ENCODE measurements around the gene KCNJ12.
"Not testable (repeated sequence)": the region's sequence is repeated elsewhere in the genome, so short reads cannot be mapped to it uniquely, and the experiment has no call there.

KCNJ12 gene

DNA sequence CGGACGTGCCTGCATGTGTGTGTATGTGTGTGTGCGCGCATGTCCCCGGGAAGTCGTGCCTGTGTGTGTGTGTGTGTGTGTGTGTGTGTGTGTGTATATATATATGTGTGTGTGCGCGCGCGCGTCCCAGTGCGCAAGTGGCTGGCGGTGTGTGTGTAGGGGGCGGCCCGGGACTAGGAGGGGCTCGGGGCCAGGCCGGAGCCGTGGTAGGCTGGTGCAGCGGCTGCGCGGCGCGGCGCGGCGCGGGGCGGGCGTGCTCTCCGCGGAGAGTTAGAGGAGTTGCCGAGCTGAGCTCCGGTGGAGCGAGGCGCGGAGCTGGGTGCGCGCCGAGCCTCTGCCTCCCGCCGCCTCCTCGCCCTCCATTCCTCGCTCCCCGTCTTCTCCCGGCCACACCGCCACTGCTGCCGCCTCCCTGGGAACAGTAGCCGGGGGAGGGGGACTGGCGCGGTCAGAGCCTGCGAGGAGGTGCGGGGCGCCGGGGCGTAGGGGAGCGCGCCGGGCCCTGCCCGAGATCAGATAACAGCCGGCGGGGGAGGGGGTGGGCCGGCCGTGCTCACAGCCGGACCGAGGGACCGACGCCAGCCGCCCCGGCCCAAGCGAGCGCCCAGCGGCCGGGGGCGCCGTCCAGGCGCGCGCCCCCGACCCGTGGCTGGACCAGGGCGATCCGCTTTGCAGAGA is at the start of gene KCNJ12:
KCNJ12 (plus strand) TSS at position 277 of the 678 bp plus-strand sequence. CDS start 38,986 bp downstream, outside the sequence.
- Mint-ChIP-seq H3K27me3 (peaks cover 13% of the 10 kb centered on the region), H3K4me3 (peak within 1 kb of the TSS; percentile 60), H3K27ac (no peak within 1 kb of the TSS), H3K36me3 (no peaks in the 10 kb centered on the region), H3K9me3 (no peaks in the 10 kb centered on the region), H3K4me1 (peaks cover 10% of the 10 kb centered on the region)

GRCh38 chr17:21327921-21328320 is 48.2 kb upstream of the KCNJ12 start:
- H3K36me3 Mint-ChIP-seq, H3K9me3 Mint-ChIP-seq, H3K27me3 Mint-ChIP-seq, H3K4me1 Mint-ChIP-seq, H3K27ac Mint-ChIP-seq, H3K4me3 Mint-ChIP-seq: not testable (repeated sequence)

DNA sequence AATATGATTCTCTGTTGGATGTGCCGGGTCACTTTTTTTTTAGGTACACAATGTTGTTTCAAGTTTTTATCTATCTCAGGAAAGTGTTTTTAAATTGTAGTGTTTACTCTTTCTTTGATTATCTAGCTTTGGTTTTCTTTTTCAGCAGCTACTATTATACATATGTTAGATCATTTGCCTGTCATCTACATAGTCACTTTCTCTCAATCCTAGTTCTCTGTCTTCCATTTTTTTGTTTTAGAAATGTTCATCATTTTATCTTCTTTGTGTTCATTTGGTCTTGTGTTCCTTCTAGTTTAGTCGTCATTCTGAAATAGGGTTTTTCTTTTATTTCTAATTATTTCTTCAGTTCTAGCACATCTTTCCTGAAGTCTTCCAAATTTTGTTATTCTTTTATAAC is 47.4 kb upstream of the KCNJ12 start:
- not testable (repeated sequence) for H3K4me1 Mint-ChIP-seq, H3K4me3 Mint-ChIP-seq, H3K36me3 Mint-ChIP-seq, H3K27me3 Mint-ChIP-seq, H3K27ac Mint-ChIP-seq, H3K9me3 Mint-ChIP-seq

DNA sequence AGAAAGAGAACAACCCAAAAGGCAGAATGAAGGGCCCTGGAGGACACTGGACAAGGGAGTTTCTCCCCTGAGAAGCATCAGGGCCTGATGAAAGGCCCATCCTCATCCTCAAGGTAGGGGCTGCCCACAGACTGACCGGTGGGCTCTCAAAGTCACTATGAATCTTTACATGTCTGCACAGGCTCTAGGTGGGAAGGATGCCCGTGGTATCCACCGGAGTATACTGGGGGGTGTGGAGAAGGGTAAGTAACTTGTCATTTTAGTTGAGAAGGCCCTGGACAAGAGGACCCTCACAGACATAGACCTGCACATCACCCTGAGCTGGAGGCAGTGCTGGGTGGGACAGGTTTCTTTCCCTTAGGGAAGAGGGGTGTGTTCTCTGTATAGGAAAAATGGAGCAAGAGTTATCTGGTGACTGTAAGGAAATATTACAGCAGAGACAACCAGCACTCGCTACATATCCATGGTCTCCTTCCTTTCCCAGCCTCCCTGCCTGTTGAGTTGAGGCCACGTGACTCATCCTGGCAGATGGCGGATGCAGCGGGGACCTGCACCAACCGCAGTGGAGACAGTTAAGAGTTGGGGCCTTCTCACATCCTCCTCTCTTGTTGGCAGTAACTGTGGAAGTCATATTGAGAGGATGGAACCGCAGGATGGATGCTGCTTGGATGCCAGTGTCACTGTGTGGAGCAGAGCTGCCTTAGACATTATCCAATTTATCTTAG is 45.6 kb upstream of the KCNJ12 start:
- no peak overlapping the region for H3K4me3 Mint-ChIP-seq
- H3K27me3 Mint-ChIP-seq = no peaks in the 10 kb centered on the region
- H3K27ac Mint-ChIP-seq = no peak overlapping the region
- peaks cover 4% of the 10 kb centered on the region for H3K9me3 Mint-ChIP-seq
- no peaks in the 10 kb centered on the region for H3K4me1 Mint-ChIP-seq
- no peaks in the 10 kb centered on the region for H3K36me3 Mint-ChIP-seq

DNA sequence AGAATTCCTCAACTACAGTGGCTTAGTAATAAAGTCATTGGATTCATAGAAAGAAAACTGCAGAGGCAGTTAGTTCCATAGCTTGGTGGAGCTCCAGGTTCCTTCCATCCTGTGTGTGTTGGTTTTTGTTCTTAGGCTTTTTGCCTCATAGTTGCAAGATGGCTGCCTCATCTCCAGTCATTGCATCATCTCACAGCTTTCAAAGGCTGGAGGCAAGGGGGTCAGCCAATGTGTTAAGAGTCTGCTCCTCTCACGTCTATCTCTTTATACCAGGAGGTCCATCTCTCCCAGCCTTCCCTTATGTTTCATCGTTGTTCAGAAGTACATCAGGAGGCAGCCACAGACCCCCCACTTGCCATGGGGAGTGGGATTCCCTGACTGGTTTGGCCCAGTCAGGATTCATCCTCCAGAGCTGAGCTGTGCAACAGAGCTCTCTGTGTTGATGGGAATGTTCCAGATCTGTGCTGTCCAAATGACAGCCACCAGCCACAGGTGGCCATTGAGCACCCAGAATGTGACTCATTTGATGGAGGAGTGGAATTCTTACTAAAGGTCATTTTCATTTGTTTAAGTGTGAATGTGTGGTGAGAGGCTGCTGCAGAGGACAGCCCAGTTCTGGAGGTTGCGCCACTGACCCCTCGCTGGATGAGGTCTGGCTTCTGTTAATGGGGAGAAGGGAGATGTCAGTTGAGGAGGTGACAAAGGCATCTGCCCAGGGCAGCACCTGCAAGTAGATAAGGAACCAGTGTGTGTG is 39.4 kb upstream of the KCNJ12 start:
- H3K27ac Mint-ChIP-seq, H3K27me3 Mint-ChIP-seq, H3K4me3 Mint-ChIP-seq, H3K9me3 Mint-ChIP-seq, H3K36me3 Mint-ChIP-seq, H3K4me1 Mint-ChIP-seq: not testable (repeated sequence)

GRCh38 chr17:21337981-21338625 is 38.1 kb upstream of the KCNJ12 start:
- not testable (repeated sequence) for H3K36me3 Mint-ChIP-seq, H3K27ac Mint-ChIP-seq, H3K27me3 Mint-ChIP-seq, H3K9me3 Mint-ChIP-seq, H3K4me1 Mint-ChIP-seq, H3K4me3 Mint-ChIP-seq

GRCh38 chr17:21339011-21339410 is 37.1 kb upstream of the KCNJ12 start:
- Mint-ChIP-seq H3K27me3 (no peaks in the 10 kb centered on the region), H3K9me3 (no peaks in the 10 kb centered on the region), H3K36me3 (no peaks in the 10 kb centered on the region), H3K27ac (no peak overlapping the region), H3K4me1 (no peaks in the 10 kb centered on the region), H3K4me3 (no peak overlapping the region)

GRCh38 chr17:21339571-21339970 is 36.6 kb upstream of the KCNJ12 start:
- not testable (repeated sequence) for H3K9me3 Mint-ChIP-seq, H3K36me3 Mint-ChIP-seq, H3K4me1 Mint-ChIP-seq, H3K27me3 Mint-ChIP-seq, H3K4me3 Mint-ChIP-seq, H3K27ac Mint-ChIP-seq

GRCh38 chr17:21340407-21340806 is 35.8 kb upstream of the KCNJ12 start:
- H3K9me3 Mint-ChIP-seq, H3K27me3 Mint-ChIP-seq, H3K36me3 Mint-ChIP-seq, H3K4me1 Mint-ChIP-seq, H3K27ac Mint-ChIP-seq, H3K4me3 Mint-ChIP-seq: not testable (repeated sequence)

DNA sequence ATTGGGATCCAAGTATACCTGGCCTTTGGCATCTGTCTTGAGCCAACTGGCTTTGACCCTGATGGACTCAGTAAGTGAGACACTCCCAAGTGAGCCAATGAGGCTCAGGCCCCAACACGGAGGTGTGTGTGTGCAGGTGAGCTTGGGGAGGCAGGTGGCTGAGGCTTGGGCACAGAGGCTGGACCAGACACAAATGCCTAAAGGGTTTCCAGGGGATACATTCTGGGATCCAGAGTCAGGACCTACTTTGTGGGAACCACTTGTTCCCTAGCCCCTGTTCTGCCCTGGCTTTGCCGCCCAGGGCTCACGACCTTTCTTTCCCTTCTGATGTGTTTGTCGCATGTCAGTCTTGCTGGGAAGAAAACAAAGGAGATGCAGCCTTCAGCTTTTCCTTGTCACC is 34.9 kb upstream of the KCNJ12 start:
- not testable (repeated sequence) for H3K4me1 Mint-ChIP-seq, H3K27ac Mint-ChIP-seq, H3K27me3 Mint-ChIP-seq, H3K36me3 Mint-ChIP-seq, H3K9me3 Mint-ChIP-seq, H3K4me3 Mint-ChIP-seq

DNA sequence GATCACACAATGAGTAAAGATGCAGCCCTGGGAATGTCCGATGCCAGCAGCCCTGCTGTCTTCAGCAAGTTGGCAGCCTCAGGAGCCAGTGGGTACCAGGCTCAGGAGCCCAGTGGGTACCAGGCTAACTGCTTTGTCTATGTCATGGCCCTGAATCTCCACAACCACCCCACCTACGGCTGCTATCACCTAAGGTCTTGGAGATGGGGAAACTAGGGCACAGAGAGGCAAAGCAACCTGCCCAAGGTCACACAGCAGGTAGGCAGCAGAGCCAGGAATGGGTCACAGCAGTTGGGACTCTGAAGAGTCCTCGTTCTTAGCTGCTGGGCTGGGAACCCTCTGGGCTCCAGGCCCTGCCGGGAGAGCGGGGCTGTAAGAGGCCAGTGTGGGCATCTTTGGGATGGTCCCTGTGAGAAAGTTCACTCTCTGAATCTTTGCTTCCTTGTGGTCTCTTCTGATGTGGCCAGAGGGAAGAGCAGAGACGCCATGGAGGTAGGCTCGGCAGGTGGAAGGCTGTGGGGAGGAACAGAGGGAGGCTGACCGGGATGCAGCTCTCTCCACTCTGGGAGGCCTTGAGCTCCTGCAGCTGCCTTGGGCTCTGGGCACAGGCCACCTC is 34.1 kb upstream of the KCNJ12 start:
- H3K9me3 Mint-ChIP-seq, H3K27me3 Mint-ChIP-seq, H3K4me3 Mint-ChIP-seq, H3K36me3 Mint-ChIP-seq, H3K4me1 Mint-ChIP-seq, H3K27ac Mint-ChIP-seq: not testable (repeated sequence)

- H3K4me1 Mint-ChIP-seq, H3K27me3 Mint-ChIP-seq, H3K9me3 Mint-ChIP-seq, H3K36me3 Mint-ChIP-seq, H3K4me3 Mint-ChIP-seq, H3K27ac Mint-ChIP-seq: not testable (repeated sequence)
These were observed 32.9 kb upstream of the KCNJ12 start for GRCh38 chr17:21343061-21343949.

GRCh38 chr17:21344801-21345200 is 31.4 kb upstream of the KCNJ12 start:
- not testable (repeated sequence) for H3K36me3 Mint-ChIP-seq, H3K9me3 Mint-ChIP-seq, H3K27me3 Mint-ChIP-seq, H3K4me3 Mint-ChIP-seq, H3K4me1 Mint-ChIP-seq, H3K27ac Mint-ChIP-seq

DNA sequence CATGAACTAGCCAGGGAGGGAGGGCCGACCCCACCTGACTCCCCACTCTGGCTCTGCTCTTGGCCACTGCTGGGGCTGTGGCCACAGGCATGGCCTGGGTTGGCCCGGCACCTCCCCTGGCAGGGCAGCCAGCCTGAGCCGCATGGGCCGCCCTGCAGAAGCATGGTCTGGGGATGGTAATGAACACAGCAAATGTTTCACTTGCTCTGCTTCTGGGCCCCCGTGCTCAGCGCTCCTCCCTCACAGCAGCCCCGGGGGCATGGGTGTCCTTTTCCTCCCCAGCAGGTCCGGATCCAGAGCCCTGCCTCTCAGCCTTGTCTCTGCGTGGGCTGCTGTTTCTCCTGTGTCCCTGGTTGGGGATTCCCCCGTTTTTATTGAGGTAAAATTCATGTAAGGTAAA is 30.9 kb upstream of the KCNJ12 start:
- H3K9me3 Mint-ChIP-seq = no peaks in the 10 kb centered on the region
- no peak overlapping the region for H3K4me3 Mint-ChIP-seq
- no peaks in the 10 kb centered on the region for H3K27me3 Mint-ChIP-seq
- no peak overlapping the region for H3K27ac Mint-ChIP-seq
- H3K36me3 Mint-ChIP-seq = no peaks in the 10 kb centered on the region
- no peaks in the 10 kb centered on the region for H3K4me1 Mint-ChIP-seq

GRCh38 chr17:21346107-21346506 is 30.1 kb upstream of the KCNJ12 start:
- not testable (repeated sequence) for H3K27ac Mint-ChIP-seq, H3K36me3 Mint-ChIP-seq, H3K4me1 Mint-ChIP-seq, H3K4me3 Mint-ChIP-seq, H3K27me3 Mint-ChIP-seq, H3K9me3 Mint-ChIP-seq

Data from activated naive CD4-positive, alpha-beta T cell treated with anti-CD3 and anti-CD28 coated beads, Interleukin-2, amount 50 U/mL, for 24 hours (primary cell).